Natural killer cell (primary cell): Measurements from ENCODE around the gene MRC1. TPM values are rescaled to one million over a fixed set of nuclear protein-coding genes. Genes with fewer than 3 reads are reported as not detected.

Source experiments
- ATAC-seq, 3 donors: fragments of 150-1000 bp in 2 of 3; fragments of 200-7000 bp in 1 of 3; cut with Tn5 transposase; 1 replicate in 1 of 3; 2 replicates in 2 of 3; pipeline ENCODE4 v1.10.0; 2021; ENCODE audit warnings: mild to moderate bottlenecking in 2 of 3, moderate library complexity in 2 of 3
- DNase-seq, 2 donors: peaks; one replicate each; pipeline versions ENCODE4 v3.0.0 to v3.0.0-alpha.2; 2013 to 2021; ENCODE audit warnings: mixed read lengths in 1 of 2
- H3K27ac ChIP-seq: one replicate; pipeline ENCODE4 v1.5.1; 2013; ENCODE audit warnings: mild to moderate bottlenecking, low read length
- H3K27me3 ChIP-seq: one replicate; pipeline ENCODE4 v1.6.1; 2013; ENCODE audit warnings: low read length; ENCODE audit not compliant: control insufficient read depth, insufficient read depth
- H3K36me3 ChIP-seq: one replicate; pipeline ENCODE4 v1.6.1; 2013; ENCODE audit warnings: low read length; ENCODE audit not compliant: control insufficient read depth, insufficient read depth
- H3K4me1 ChIP-seq: one replicate; pipeline ENCODE4 v1.6.1; 2013; ENCODE audit warnings: low read length; ENCODE audit not compliant: control insufficient read depth, insufficient read depth
- H3K4me3 ChIP-seq: one replicate; pipeline ENCODE4 v1.5.1; 2013; ENCODE audit warnings: low read length
- H3K9me3 ChIP-seq: one replicate; pipeline ENCODE4 v1.6.1; 2013; ENCODE audit warnings: low read length; ENCODE audit not compliant: control insufficient read depth, insufficient read depth
- H3K27ac Mint-ChIP-seq, 2 donors: one replicate each; pipeline ENCODE4 v1.8.0; 2022; ENCODE audit warnings: mild to moderate bottlenecking in 2 of 2, mixed read lengths in 2 of 2, moderate library complexity in 1 of 2
- H3K27me3 Mint-ChIP-seq, 2 donors: one replicate each; pipeline ENCODE4 v1.8.0; 2022; ENCODE audit warnings: low read depth in 2 of 2, mixed read lengths in 2 of 2
- H3K36me3 Mint-ChIP-seq: one replicate; pipeline ENCODE4 v1.8.0; 2022; ENCODE audit warnings: mixed read lengths
- H3K4me1 Mint-ChIP-seq, 2 donors: one replicate each; pipeline ENCODE4 v1.8.0; 2022; ENCODE audit warnings: mixed read lengths in 2 of 2
- H3K4me3 Mint-ChIP-seq: one replicate; pipeline ENCODE4 v1.8.0; 2022; ENCODE audit warnings: mild to moderate bottlenecking, moderate library complexity, mixed read lengths
- H3K9me3 Mint-ChIP-seq, 2 donors: one replicate each; pipeline ENCODE4 v1.8.0; 2022; ENCODE audit warnings: mixed read lengths in 2 of 2
- CTCF ChIP-seq: fragments of 200-600 bp; IDR thresholded peaks from one replicate; pipeline ENCODE4 v1.8.0; 2022; ENCODE audit warnings: antibody characterized with exemption
- WGBS: methylation state at CpG from one replicate; pipeline ENCODE4 v1.1.7; 2013; ENCODE audit warnings: missing lambda C conversion rate; ENCODE audit not compliant: insufficient coverage; 5-methylcytosine and 5-hydroxymethylcytosine counted together
- intact Hi-C: fragments of 100-400 bp; cut with micrococcal nuclease; formaldehyde crosslinking; loops from one replicate; pipeline ENCODE4 v1.14.2; 2022
- total RNA-seq, 4 donors: library from RNA; stranded (reverse); fragments of 120-200 nt in 1 of 4; gene quantifications; one replicate each; pipeline versions ENCODE4 v1.2.3 to v1.2.4, GENCODE V29; 2013 to 2022

The MRC1 gene
- total RNA-seq, 3 donors from 2014 or later (not counting 1 experiment from before 2014, with no cell fraction given): 0.05 to 0.18 (median 0.15) TPM

GRCh38 chr10:17882557-17882956 lies 73.4 kb downstream of the MRC1 start:
- Mint-ChIP-seq H3K27me3 (peaks cover 3 to 22% of the 10 kb centered on the region in 2 donors), H3K4me1 (no peaks in the 10 kb centered on the region), H3K4me3 (no peak overlapping the region), H3K27ac (no peak overlapping the region), H3K36me3 (no peaks in the 10 kb centered on the region), H3K9me3 (no peaks in the 10 kb centered on the region)
- Histone ChIP-seq H3K4me3 (no peak overlapping the region), H3K27me3 (no peaks in the 10 kb centered on the region), H3K36me3 (no peaks in the 10 kb centered on the region), H3K9me3 (no peaks in the 10 kb centered on the region), H3K27ac (no peak overlapping the region), H3K4me1 (no peaks in the 10 kb centered on the region)
- 79% methylated on average over 1 of the region's 1 CpG for WGBS
- intact Hi-C loops: no loop called here
- TF ChIP-seq CTCF: no peak
- DNase-seq (no peak), ATAC-seq (no peak)

- Histone ChIP-seq H3K27ac (no peak overlapping the region), H3K4me1 (no peaks in the 10 kb centered on the region), H3K36me3 (no peaks in the 10 kb centered on the region), H3K4me3 (no peak overlapping the region), H3K27me3 (no peaks in the 10 kb centered on the region), H3K9me3 (no peaks in the 10 kb centered on the region)
- 100% methylated on average over 1 of the region's 1 CpG for WGBS
- intact Hi-C loops: no loop called here
- Mint-ChIP-seq H3K9me3 (no peaks in the 10 kb centered on the region), H3K27me3 (peaks cover 5 to 22% of the 10 kb centered on the region in 2 donors), H3K4me1 (no peaks in the 10 kb centered on the region), H3K4me3 (no peak overlapping the region), H3K36me3 (no peaks in the 10 kb centered on the region), H3K27ac (no peak overlapping the region)
- ATAC-seq (no peak), DNase-seq (no peak)
- no peak for TF ChIP-seq CTCF
These were observed 74.5 kb downstream of the MRC1 start for GRCh38 chr10:17883621-17884020.

GRCh38 chr10:17888189-17888588 lies 79.0 kb downstream of the MRC1 start:
- intact Hi-C loops: no loop called here
- Mint-ChIP-seq H3K27me3 (peaks cover 0 to 2% of the 10 kb centered on the region in 2 donors), H3K9me3 (no peaks in the 10 kb centered on the region), H3K4me3 (no peak overlapping the region), H3K36me3 (no peaks in the 10 kb centered on the region), H3K27ac (no peak overlapping the region), H3K4me1 (no peaks in the 10 kb centered on the region)
- Histone ChIP-seq H3K27ac (no peak overlapping the region), H3K9me3 (no peaks in the 10 kb centered on the region), H3K4me3 (no peak overlapping the region), H3K36me3 (no peaks in the 10 kb centered on the region), H3K27me3 (no peaks in the 10 kb centered on the region), H3K4me1 (no peaks in the 10 kb centered on the region)
- no peak for DNase-seq
- no peak for ATAC-seq
- TF ChIP-seq CTCF: no peak

GRCh38 chr10:17891435-17891834 lies 82.3 kb downstream of the MRC1 start:
- no peaks in the 10 kb centered on the region for H3K9me3 ChIP-seq
- no peak for TF ChIP-seq CTCF
- Mint-ChIP-seq H3K9me3 (no peaks in the 10 kb centered on the region), H3K27me3 (peaks cover 0 to 7% of the 10 kb centered on the region in 2 donors), H3K4me3 (no peak overlapping the region), H3K36me3 (no peaks in the 10 kb centered on the region), H3K27ac (no peak overlapping the region), H3K4me1 (no peaks in the 10 kb centered on the region)
- no peaks in the 10 kb centered on the region for H3K27me3 ChIP-seq
- WGBS: 85% methylated on average over 3 of the region's 9 CpGs
- H3K4me1 ChIP-seq: no peaks in the 10 kb centered on the region
- no peak overlapping the region for H3K27ac ChIP-seq
- H3K36me3 ChIP-seq: no peaks in the 10 kb centered on the region
- ATAC-seq (no peak), DNase-seq (no peak)
- intact Hi-C loops: no loop called here
- H3K4me3 ChIP-seq: no peak overlapping the region
